Esophagus squamous epithelium (tissue), 5 donors: ENCODE data around the gene ABHD13. TPM values are rescaled to one million over a fixed set of nuclear protein-coding genes. Genes with fewer than 3 reads are reported as not detected.

ENCODE experiments used
- DNase-seq: peaks from one replicate; lab custom pipeline; 2025; lab: John Stamatoyannopoulos, UW
- H3K27ac ChIP-seq, 4 donors: fragments of 200-600 bp; sonication (generic); one replicate each; pipeline ENCODE4 v1.5.1; 2016 to 2019; ENCODE audit warnings: mild to moderate bottlenecking in 1 of 4
- H3K27me3 ChIP-seq, 4 donors: fragments of 200-600 bp; sonication (generic); 1 replicate in 3 of 4; 2 replicates in 1 of 4; pipeline versions ENCODE4 v1.5.1 to v1.6.0; 2017 to 2021; ENCODE audit warnings: antibody characterized with exemption in 1 of 4
- H3K36me3 ChIP-seq, 3 donors: fragments of 200-600 bp; sonication (generic); one replicate each; pipeline ENCODE4 v1.5.1; 2016 to 2019
- H3K4me1 ChIP-seq, 3 donors: fragments of 200-600 bp; sonication (generic); one replicate each; pipeline ENCODE4 v1.5.1; 2017 to 2019
- H3K4me3 ChIP-seq, 4 donors: fragments of 200-600 bp; sonication (generic); 1 replicate in 3 of 4; 2 replicates in 1 of 4; pipeline ENCODE4 v1.5.1; 2016 to 2019; ENCODE audit warnings: mild to moderate bottlenecking in 2 of 4, moderate library complexity in 1 of 4
- H3K9me3 ChIP-seq, 3 donors: fragments of 200-600 bp; sonication (generic); one replicate each; pipeline ENCODE4 v1.5.1; 2016 to 2019
- POLR2A ChIP-seq, 4 donors: fragments of 450-650 bp; IDR thresholded peaks; one replicate each; pipeline ENCODE4 v1.6.1; 2017; ENCODE audit warnings: antibody characterized with exemption in 4 of 4, mild to moderate bottlenecking in 4 of 4, moderate library complexity in 3 of 4
- WGBS, 2 donors: methylation state at CpG; one replicate each; pipeline ENCODE4 v1.1.5; 2018; 5-methylcytosine and 5-hydroxymethylcytosine counted together
- intact Hi-C: fragments of 100-400 bp; cut with DNase I; formaldehyde crosslinking; loops from one replicate; pipeline ENCODE4 v1.15.0; 2022
- total RNA-seq, 4 donors: library from RNA; depleted of rRNA; stranded (reverse); fragments of >200 nt; gene quantifications; one replicate each; pipeline ENCODE4 v1.1.0, GENCODE V29; 2016
- TF ChIP-seq, protein P1 (sequence below), 6 experiments: fragments of 450-650 bp in 4 of 6; fragments of 200-600 bp in 2 of 6; sonication (generic) in 2 of 6; IDR thresholded peaks; one replicate each; pipeline ENCODE4 v1.5.1; 2016 to 2019; ENCODE audit warnings: antibody characterized with exemption in 6 of 6, mild to moderate bottlenecking in 4 of 6, moderate library complexity in 4 of 6
- donor health status: DM: yes; HTN: yes; CAD: no.

The ABHD13 gene
- total RNA-seq, 4 donors from 2014 or later: 6.8 to 12.2 (median 8.4) TPM

DNA sequence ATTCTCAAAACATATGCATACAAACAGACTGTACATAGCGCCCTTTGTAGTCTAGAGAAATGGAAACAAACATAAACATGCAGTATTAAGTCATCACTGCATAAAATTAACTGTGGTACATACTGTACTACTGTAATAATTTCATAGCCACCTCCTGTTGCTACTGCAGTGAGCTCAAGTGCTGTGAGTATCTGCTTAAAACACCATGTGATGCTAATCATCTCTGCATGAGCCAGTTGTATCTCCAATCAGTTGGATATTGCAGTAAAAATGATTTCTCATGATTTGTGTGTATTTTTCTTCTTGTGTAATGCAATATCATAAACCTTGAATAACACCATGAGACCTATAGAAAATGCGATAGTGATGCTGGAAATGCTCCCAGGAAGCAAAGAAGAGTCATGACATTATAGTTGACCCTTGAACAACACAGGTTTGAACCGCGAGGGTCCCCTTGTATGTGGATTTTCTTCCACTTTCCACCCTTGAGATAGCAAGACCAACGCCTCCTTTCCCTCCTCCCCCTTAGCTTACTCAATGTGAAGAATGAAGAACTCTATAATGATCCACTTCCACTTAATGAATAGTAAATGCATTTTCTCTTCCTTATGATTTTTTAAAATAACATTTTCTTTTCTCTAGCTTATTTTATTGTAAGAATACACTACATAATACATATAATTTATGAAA lies 55.4 kb downstream of the ABHD13 start:
- Histone ChIP-seq H3K36me3 (no peaks in the 10 kb centered on the region), H3K27me3 (no peaks in the 10 kb centered on the region), H3K9me3 (no peaks in the 10 kb centered on the region), H3K4me3 (no peak overlapping the region), H3K27ac (no peak overlapping the region), H3K4me1 (peaks cover 0 to 20% (median 0%) of the 10 kb centered on the region in 3 donors)
- DNase-seq: no peak
- 84 to 91% methylated on average over 5 of the region's 5 CpGs for WGBS, 2 donors
- intact Hi-C loops: no loop called here
- TF ChIP-seq, protein P1, sequence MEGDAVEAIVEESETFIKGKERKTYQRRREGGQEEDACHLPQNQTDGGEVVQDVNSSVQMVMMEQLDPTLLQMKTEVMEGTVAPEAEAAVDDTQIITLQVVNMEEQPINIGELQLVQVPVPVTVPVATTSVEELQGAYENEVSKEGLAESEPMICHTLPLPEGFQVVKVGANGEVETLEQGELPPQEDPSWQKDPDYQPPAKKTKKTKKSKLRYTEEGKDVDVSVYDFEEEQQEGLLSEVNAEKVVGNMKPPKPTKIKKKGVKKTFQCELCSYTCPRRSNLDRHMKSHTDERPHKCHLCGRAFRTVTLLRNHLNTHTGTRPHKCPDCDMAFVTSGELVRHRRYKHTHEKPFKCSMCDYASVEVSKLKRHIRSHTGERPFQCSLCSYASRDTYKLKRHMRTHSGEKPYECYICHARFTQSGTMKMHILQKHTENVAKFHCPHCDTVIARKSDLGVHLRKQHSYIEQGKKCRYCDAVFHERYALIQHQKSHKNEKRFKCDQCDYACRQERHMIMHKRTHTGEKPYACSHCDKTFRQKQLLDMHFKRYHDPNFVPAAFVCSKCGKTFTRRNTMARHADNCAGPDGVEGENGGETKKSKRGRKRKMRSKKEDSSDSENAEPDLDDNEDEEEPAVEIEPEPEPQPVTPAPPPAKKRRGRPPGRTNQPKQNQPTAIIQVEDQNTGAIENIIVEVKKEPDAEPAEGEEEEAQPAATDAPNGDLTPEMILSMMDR (IDR thresholded peaks at IDR 0.05): no peak
- TF ChIP-seq POLR2A (IDR thresholded peaks at IDR 0.05): no peak

DNA sequence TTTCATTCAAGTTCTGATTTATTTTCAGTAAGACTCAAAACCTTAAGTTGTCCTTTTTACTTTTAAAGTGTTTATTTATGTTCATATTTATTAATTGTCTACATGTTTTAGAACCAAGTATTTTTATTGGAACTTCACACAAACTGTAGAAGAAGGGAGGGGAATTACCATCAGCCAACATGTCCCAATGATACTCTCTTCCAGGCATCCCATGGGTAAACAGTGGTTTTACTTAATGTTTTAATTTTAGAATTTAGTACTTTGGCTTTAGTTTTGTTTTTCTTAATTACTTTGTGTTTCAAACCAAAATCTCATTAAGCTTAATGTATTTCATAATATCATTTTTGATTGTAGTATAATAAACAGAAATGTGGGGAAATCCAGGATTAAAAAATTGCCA lies 56.5 kb downstream of the ABHD13 start:
- Histone ChIP-seq H3K4me1 (peaks cover 0 to 11% (median 0%) of the 10 kb centered on the region in 3 donors), H3K36me3 (no peaks in the 10 kb centered on the region), H3K27me3 (no peaks in the 10 kb centered on the region), H3K27ac (no peak overlapping the region), H3K9me3 (no peaks in the 10 kb centered on the region), H3K4me3 (no peak overlapping the region)
- intact Hi-C loops: no loop called here
- no peak for DNase-seq
- TF ChIP-seq, protein P1 (IDR thresholded peaks at IDR 0.05): no peak
- no peak for TF ChIP-seq POLR2A (IDR thresholded peaks at IDR 0.05)

DNA sequence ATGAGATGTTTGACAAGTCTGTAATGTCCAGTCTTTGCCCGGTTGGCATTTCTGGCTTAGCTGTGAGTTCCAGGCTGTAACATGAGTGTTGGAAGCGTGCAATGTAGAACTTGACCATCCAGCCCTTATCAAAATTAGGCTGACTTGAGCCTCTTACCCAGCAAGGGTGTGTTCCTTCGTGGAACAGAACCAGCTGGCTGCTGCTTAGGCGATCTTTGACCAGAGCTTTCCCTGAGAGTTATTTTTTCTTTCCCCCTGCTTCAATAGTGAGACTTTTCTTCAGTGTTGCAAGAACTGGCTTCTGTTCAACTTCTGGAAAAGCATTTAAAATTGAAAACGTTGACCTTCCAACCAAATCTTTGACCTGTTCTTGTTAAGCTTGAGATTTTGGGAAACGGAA lies 57.9 kb downstream of the ABHD13 start:
- TF ChIP-seq POLR2A (IDR thresholded peaks at IDR 0.05): no peak
- TF ChIP-seq, protein P1 (IDR thresholded peaks at IDR 0.05): no peak
- no peaks in the 10 kb centered on the region for H3K9me3 ChIP-seq
- H3K27me3 ChIP-seq: no peaks in the 10 kb centered on the region
- no peak overlapping the region for H3K4me3 ChIP-seq
- H3K27ac ChIP-seq: no peak overlapping the region
- H3K36me3 ChIP-seq: no peaks in the 10 kb centered on the region
- intact Hi-C loops: no loop called here
- H3K4me1 ChIP-seq: no peaks in the 10 kb centered on the region
- no peak for DNase-seq
- 57 to 59% methylated on average over 4 to 6 of the region's 6 CpGs for WGBS, 2 donors

DNA sequence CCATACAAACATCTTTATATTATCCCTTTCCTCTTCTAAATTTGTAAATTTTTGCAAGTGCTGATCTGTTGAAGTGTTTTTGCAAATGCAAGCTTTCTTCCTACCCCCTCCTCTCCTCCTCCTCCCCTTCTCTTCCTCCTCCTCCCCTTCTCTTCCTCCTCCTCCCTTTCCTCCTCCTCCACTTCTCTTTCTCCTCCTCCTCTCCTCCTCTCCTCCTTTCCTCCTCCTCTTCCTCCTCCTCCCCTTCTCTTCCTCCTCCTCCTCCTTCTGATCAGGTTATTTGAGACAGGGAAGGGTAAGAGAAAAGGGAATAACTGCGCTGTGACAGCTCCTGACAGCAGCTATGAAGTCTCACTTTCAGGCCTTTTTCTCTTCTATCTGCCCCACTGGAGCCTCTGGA lies 60.3 kb downstream of the ABHD13 start:
- intact Hi-C loops: no loop called here
- Histone ChIP-seq H3K9me3 (no peaks in the 10 kb centered on the region), H3K4me3 (no peak overlapping the region), H3K36me3 (no peaks in the 10 kb centered on the region), H3K27me3 (no peaks in the 10 kb centered on the region), H3K4me1 (no peaks in the 10 kb centered on the region), H3K27ac (no peak overlapping the region)
- DNase-seq: no peak
- TF ChIP-seq, protein P1 (IDR thresholded peaks at IDR 0.05): no peak
- TF ChIP-seq POLR2A (IDR thresholded peaks at IDR 0.05): no peak
- WGBS, 2 donors: 82 to 87% methylated on average over 1 of the region's 1 CpG

DNA sequence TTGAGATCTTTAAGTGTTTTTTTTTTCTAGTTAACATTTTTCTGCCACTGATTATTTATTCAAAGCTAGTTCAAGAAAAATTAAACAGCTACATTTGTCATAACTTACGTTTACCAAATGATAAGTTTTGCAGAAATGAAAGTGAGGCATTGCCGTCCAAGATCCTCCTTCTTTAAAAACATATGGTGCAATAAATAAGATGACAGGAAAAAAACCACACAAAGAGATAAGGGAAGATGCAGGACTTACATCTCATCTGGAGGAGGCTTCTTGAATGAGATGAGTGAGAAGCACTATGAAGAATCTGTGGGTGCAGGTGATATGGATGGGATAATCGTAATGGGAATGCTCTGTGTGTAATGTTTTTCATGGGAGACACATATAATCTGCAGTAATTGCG lies 63.7 kb downstream of the ABHD13 start:
- Histone ChIP-seq H3K4me3 (no peak overlapping the region), H3K36me3 (no peaks in the 10 kb centered on the region), H3K9me3 (no peaks in the 10 kb centered on the region), H3K4me1 (no peaks in the 10 kb centered on the region), H3K27ac (no peak overlapping the region), H3K27me3 (no peaks in the 10 kb centered on the region)
- intact Hi-C loops: no loop called here
- DNase-seq: no peak
- TF ChIP-seq POLR2A (IDR thresholded peaks at IDR 0.05): no peak
- TF ChIP-seq, protein P1 (IDR thresholded peaks at IDR 0.05): no peak
- WGBS, 2 donors: 53 to 59% methylated on average over 4 of the region's 4 CpGs
